Measurements from ENCODE around the gene HOXD11. TPM values are rescaled to one million over a fixed set of nuclear protein-coding genes. Genes with fewer than 3 reads are reported as not detected.

Gene HOXD11
- total and polyA plus RNA-seq, 2 of the 4 experiments (the other 2 are of a cell fraction) = not detected

DNA sequence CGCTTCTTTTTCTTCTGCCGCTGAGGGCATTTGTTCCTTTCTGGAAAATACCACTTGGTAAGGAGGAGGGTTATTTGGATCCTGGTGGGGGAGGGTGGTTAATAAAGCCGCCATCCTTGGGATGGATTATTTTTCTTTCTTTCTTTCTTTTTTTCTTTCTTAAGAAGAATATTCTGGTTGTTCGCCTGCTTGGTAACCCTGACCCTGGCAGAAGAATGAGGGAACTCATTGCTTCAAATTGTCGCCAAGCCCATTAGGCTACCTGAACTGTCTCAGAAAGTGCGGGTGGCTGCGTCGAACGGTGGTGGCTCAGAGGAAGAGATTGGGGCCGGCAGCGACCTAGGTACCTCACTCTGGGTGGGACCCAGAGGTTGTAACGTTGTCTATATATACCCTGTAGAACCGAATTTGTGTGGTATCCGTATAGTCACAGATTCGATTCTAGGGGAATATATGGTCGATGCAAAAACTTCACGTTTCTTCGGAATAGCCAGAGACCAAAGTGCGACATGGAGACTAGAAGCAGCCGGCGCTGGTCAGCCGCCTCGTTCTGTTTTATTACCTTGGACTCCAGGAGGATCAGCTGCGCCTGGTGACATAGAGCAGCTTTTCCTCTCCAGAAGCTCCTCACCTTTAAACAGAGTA lies 43.0 kb downstream of the HOXD11 start:
- Histone ChIP-seq H3K4ac (ENCODE audit: low read depth, low read length) (no peak overlapping the region), H3K9ac (ENCODE audit: low read depth, low read length) (no peak overlapping the region), H4K20me1 (ENCODE audit: insufficient read depth, low read length) (no peaks in the 10 kb centered on the region), H2BK15ac (ENCODE audit: low read depth, low read length) (no peak overlapping the region), H3K79me1 (ENCODE audit: low read depth in 1 of 2, low read length in 2 of 2) (no peaks in the 10 kb centered on the region), H4K8ac (ENCODE audit: low read depth in 2 of 2, low read length in 2 of 2) (no peak overlapping the region), H3K4me2 (ENCODE audit: low read depth, low read length) (no peak overlapping the region), H2AK5ac (ENCODE audit: low read depth, low read length) (no peak overlapping the region), H2AK9ac (replicated peaks; ENCODE audit: low read depth, low read length, poor library complexity) (no peak overlapping the region), H2AFZ (replicated peaks; ENCODE audit: low read length, poor library complexity) (no peak overlapping the region), H3K27ac (ENCODE audit: insufficient read depth, low read length) (no peak overlapping the region), H4K91ac (ENCODE audit: insufficient read depth, low read depth, low read length) (no peak overlapping the region), H3K36me3 (ENCODE audit: control insufficient read depth, insufficient read depth, low read length) (no peaks in the 10 kb centered on the region), H3K18ac (ENCODE audit: low read depth, low read length) (no peak overlapping the region), H3K14ac (replicated peaks; ENCODE audit: low read depth, low read length) (no peak overlapping the region), H3K23ac (ENCODE audit: low read depth, low read length) (no peak overlapping the region), H3K9me3 (ENCODE audit: control insufficient read depth, insufficient read depth, low read length) (peaks cover 8% of the 10 kb centered on the region), H3K4me1 (ENCODE audit: control insufficient read depth, insufficient read depth, low read length) (no peaks in the 10 kb centered on the region), H4K5ac (ENCODE audit: low read depth, low read length) (no peak overlapping the region), H2BK20ac (ENCODE audit: low read depth, low read length) (no peak overlapping the region), H3K56ac (ENCODE audit: extremely low read depth, insufficient read depth, low read length) (no peak overlapping the region), H3K27me3 (ENCODE audit: control insufficient read depth, insufficient read depth, low read length) (peaks cover 87% of the 10 kb centered on the region), H2BK120ac (ENCODE audit: low read depth, low read length) (no peak overlapping the region), H3K9me1 (ENCODE audit: insufficient read depth, low read length) (no peaks in the 10 kb centered on the region), H3K4me3 (ENCODE audit: insufficient read depth, low read depth, low read length) (no peak overlapping the region), H2BK5ac (ENCODE audit: low read depth, low read length, poor library complexity, severe bottlenecking) (no peak overlapping the region)
- 13% methylated on average over 6 of the region's 24 CpGs; no CpG with 5 or more reads in 1 of the 2 experiments for WGBS, 2 experiments (ENCODE audit: extremely low coverage in 2 of 2, insufficient read length in 1 of 2)
- TF ChIP-seq MXI1 (IDR thresholded peaks at IDR 0.05; ENCODE audit: borderline replicate concordance, low read depth, low read length) = no peak
- no peak for TF ChIP-seq MAZ (IDR thresholded peaks at IDR 0.05; ENCODE audit: borderline replicate concordance, low read depth, low read length)
- no peak for TF ChIP-seq SMC3 (IDR thresholded peaks at IDR 0.05; ENCODE audit: low read depth, low read length)
- no peak for TF ChIP-seq RAD21 (IDR thresholded peaks at IDR 0.05; ENCODE audit: low read length)
- TF ChIP-seq NFE2L2 (IDR thresholded peaks at IDR 0.05; ENCODE audit: low read depth, low read length) = no peak
- no peak for TF ChIP-seq RCOR1 (IDR thresholded peaks at IDR 0.05; ENCODE audit: insufficient replicate concordance, low read length)
- TF ChIP-seq CEBPB (IDR thresholded peaks at IDR 0.05; ENCODE audit: low read depth, low read length) = no peak
- TF ChIP-seq MAFK (IDR thresholded peaks at IDR 0.05; ENCODE audit: low read depth, low read length) = no peak
- no peak for TF ChIP-seq FOS (IDR thresholded peaks at IDR 0.05; ENCODE audit: low read depth, low read length)
- TF ChIP-seq RFX5 (IDR thresholded peaks at IDR 0.05; ENCODE audit: low read depth, low read length) = no peak
- TF ChIP-seq, protein P1, sequence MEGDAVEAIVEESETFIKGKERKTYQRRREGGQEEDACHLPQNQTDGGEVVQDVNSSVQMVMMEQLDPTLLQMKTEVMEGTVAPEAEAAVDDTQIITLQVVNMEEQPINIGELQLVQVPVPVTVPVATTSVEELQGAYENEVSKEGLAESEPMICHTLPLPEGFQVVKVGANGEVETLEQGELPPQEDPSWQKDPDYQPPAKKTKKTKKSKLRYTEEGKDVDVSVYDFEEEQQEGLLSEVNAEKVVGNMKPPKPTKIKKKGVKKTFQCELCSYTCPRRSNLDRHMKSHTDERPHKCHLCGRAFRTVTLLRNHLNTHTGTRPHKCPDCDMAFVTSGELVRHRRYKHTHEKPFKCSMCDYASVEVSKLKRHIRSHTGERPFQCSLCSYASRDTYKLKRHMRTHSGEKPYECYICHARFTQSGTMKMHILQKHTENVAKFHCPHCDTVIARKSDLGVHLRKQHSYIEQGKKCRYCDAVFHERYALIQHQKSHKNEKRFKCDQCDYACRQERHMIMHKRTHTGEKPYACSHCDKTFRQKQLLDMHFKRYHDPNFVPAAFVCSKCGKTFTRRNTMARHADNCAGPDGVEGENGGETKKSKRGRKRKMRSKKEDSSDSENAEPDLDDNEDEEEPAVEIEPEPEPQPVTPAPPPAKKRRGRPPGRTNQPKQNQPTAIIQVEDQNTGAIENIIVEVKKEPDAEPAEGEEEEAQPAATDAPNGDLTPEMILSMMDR (conservative IDR thresholded peaks at IDR 0.05; ENCODE audit: low read depth, low read length) = no peak
- TF ChIP-seq POLR2A (IDR thresholded peaks at IDR 0.05; ENCODE audit: low read depth, low read length) = no peak
- TF ChIP-seq USF2 (IDR thresholded peaks at IDR 0.05; ENCODE audit: low read depth, low read length) = no peak
- TF ChIP-seq BHLHE40 (IDR thresholded peaks at IDR 0.05; ENCODE audit: low read depth, low read length) = no peak
- no peak for TF ChIP-seq CHD1 (IDR thresholded peaks at IDR 0.05; ENCODE audit: low read depth, low read length)
- ChIA-PET CTCF (interaction anchor here (0.5 kb wide), 1 partner anchor 488 kb away, joined by 5 read pairs; no protein-coding TSS in a partner anchor), POLR2A (ENCODE audit: unreplicated experiment) (no interaction called here)
- no TSS peak for BruUV-seq (replicated peaks)
- in situ Hi-C loops (cut with MboI; ENCODE audit: low sequenced_read_pairs) (no loop called here), intact Hi-C loops (cut with micrococcal nuclease) (no loop called here), dilution Hi-C loops (cut with HindIII; ENCODE audit: low sequenced_read_pairs, unreplicated experiment) (no loop called here)
- no peak for ATAC-seq (ENCODE audit: low read depth)
- DNase-seq = no peak
